ENCODE results near the gene CFAP45.

DNA sequence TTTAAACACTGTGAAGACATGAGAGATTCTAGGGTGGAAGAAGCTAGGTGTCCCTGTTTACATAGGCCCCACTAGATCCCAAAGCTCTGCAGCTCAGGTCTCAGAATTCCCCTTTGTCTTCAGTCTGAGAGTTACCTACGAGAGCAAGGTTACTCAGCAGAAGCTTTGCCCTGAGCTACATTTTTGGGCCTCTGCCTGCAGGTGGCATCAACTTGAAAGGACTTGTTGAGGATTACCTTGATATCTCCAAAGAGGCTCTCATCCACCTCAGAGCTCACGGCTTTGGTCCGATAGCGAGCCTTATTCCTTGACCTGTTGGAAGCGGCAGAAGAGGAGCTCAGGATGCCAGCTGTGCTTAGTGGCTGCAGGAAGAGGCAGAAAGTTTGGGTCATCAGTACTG is 7.0 kb downstream of the CFAP45 start:
- TF ChIP-seq YY1 (IDR thresholded peaks at IDR 0.05; ENCODE audit: insufficient read depth, insufficient read length) (no peak), ZNF274 (IDR thresholded peaks at IDR 0.05; ENCODE audit: low read depth, low read length) (no peak)
